GM21619 (cell line): Measurements from ENCODE around the gene RUNX1.
"Not testable (repeated sequence)": the region's sequence is repeated elsewhere in the genome, so short reads cannot be mapped to it uniquely, and the experiment has no call there.

Experiments used
- ATAC-seq: cut with Tn5 transposase; IDR thresholded peaks from one replicate; pipeline ENCODE4 v1.9.1; 2021; ENCODE audit not compliant: unreplicated experiment

The RUNX1 gene

DNA sequence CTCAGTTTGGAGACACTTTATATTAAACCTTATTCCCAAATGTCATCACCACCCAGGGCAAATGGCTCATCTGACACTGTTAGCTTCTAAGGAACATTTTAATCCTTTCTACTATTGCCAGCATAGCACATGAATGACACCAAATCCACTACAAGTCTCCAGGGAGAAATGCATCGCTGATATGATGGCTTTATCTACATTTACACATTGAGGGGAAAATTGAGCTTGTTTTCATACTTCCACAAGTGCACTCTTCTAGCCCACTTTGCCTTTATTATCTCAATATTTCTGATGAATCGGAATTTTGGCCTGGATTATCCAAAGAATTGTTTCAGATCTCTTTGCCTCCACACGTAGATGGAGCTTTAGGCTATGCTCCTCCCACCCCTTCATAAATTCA lies 75.4 kb downstream of the RUNX1 start:
- no peak for ATAC-seq

DNA sequence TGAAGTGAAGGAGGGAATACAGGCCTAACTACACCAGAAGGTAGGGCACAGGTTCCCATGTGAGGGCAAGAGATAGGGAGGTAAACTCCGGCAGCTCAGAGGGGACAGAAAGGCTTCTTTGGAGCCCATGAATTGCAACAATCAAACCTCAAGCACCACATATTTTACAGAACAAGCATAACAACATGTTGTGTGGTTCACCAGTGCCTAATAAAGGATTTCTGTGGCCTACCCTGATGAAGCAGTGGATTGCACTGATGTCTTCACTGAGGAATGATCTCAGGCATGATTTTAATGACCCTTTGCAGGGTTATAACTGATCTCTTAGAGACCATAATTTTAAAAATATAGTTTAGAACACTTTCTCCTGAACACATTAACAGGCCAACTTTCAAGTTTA lies 77.4 kb downstream of the RUNX1 start:
- ATAC-seq, result no peak

DNA sequence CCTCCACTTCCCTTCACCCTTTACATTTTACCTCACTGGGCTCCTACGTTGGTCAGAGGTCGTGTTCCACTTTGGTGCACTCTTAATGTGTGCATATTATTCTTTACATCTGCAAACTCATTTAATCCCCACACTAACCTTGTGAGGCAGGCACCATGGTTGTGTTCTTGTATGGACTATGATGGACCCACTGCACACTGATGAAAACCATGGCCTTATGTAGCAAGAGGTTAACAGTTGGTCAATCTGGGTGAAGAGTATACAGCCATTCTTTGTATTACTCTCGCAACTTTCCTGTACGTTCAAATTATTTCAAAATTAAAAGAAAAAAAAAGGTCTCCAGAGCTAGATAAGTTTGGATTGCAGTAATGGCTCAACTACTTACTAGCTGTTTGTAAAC lies 78.5 kb downstream of the RUNX1 start:
- no peak for ATAC-seq

DNA sequence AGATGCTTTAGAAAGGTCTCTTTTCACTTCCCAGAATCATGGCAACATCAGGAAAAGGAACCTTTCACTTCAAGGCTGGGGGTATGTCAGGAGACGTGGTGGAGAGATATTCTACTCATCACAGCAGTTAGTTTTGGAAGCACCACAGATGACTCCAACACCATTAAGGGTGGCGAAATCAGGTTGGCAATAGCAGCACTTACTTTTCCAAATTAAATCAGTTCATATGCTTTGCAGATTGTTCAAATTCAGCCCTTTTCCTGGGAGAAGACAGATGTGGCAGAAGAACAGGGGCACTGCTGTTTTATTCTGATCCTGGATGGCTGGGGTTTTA lies 79.0 kb downstream of the RUNX1 start:
- ATAC-seq, result no peak

DNA sequence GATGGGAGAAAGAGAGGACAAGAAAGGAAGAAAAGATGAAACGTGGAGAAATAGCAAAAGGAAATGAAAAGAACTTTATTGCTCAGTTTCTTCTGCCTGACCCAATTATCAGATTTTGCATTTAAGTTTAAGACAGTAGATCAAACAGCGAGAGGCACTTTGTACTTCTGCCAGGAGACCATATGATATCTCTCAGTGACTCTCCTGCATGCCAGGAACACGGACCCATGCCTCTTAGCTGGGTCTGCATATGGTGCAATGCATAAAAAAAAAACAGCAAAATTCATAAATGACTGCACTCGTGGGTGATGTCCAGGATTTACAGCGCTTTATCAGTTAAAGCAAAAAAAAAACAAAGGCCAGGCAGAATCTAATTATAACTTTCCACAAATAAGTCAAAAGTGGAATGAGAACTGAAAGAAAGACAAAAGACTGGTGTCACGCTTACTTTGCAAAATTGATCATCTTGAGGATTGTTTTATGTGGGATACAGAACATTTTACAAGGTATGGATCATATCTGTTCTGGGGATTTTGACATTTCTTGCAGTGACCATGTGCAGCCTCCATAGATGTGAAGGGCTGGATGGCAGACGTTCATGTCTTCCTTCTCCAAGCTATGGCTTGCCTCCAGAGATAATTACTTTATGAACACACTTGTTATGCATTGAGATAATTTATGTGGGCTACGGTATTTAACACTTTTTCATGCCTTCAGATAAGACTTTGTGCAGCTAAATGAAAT lies 79.5 kb downstream of the RUNX1 start:
- no peak for ATAC-seq

DNA sequence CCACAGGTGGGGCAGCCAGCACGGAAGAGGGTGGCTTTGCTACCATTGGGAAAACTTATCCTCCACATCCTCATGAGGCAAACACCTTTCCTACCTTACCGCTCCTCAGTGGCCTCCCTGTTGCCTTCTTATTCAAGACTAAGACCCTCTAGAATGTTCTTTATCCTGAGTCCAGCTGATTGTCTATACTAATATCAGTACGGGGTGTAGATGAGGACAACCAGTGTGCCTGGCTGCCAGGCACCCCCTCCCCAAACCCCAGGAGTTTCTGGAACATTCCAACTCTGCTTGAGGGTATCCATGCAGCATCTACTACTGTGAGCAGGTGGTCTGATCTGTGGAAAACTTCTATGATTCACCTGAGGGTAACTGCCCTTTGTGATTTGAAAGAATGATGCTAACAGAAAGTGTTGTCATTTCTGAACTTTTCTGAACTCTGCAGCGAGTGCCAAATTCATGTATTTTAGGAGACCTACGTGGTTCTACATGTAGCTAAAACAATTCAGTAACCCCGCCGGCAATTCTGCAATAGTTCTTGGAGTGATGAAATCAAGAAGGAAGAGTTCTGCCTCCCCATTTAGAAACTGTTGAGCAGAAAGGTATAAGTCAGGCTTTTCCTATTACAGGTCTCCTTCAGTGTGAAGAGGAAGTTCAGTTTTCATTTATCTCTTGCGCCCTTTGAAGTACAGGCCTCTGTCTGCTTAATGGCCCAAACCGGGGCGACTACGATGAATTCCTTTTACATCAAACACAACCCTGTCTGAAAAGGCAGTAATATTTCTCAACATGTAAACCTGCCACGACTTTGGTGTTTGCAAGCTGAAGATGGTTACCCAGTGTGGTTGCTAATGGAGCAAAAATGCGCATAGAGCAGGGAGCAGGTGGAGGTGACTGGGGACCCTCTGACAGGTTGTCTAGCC lies 80.4 kb downstream of the RUNX1 start:
- no peak for ATAC-seq

DNA sequence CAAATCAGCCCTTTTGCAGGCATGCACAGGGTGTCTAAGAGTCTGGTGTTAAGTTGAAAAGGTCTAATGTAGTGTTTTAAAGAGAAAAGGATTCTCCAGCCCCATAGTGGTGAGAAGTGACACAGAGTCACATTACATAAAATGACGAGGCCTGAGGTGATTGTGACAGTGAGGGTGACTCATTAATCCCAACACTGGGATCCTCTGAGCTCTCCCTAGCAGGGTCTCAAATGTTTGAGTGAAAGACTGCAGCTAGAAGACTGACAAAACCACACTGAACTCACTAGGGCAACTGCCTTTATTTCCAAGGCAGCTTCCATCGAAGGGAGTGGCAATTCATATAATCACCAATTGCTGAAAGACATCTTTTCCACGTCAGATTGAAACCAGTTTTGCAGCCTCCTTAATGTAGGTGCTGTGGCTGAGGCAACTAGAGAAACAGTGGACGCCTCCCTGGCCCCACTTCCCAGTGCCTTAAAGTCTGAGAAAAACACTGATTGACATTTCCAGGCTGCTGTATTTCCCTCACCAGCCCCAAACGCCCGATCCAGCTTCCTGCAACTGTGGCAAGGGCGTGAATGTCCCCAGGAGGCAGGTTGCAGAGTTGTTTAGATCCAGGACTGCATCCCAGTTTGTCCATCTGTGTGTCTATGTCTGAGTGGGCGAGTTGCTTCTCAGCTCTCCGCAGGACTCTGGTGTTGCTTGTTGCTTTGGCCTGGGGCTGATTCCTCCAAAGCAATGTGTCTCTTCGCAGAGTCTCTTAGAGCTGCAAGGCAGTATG lies 81.4 kb downstream of the RUNX1 start:
- no peak for ATAC-seq

DNA sequence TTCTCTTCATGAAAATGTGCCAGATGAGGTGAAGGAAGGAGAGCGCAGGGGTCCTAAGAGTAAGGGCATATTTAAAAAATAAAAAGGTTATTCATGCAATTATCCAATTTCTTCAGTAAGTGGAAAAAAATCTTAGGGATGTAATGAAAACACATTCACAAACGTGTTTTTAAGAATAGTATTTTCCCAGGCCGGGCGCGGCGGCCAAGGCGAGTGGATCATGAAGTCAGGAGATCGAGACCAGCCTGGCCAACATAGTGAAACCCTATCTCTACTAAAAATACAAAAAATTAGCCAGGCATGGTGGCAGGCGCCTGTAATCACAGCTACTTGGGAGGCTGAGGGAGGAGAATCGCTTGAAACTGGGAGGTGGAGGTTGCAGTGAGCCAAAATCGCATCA lies 82.2 kb downstream of the RUNX1 start:
- ATAC-seq, result not testable (repeated sequence)

DNA sequence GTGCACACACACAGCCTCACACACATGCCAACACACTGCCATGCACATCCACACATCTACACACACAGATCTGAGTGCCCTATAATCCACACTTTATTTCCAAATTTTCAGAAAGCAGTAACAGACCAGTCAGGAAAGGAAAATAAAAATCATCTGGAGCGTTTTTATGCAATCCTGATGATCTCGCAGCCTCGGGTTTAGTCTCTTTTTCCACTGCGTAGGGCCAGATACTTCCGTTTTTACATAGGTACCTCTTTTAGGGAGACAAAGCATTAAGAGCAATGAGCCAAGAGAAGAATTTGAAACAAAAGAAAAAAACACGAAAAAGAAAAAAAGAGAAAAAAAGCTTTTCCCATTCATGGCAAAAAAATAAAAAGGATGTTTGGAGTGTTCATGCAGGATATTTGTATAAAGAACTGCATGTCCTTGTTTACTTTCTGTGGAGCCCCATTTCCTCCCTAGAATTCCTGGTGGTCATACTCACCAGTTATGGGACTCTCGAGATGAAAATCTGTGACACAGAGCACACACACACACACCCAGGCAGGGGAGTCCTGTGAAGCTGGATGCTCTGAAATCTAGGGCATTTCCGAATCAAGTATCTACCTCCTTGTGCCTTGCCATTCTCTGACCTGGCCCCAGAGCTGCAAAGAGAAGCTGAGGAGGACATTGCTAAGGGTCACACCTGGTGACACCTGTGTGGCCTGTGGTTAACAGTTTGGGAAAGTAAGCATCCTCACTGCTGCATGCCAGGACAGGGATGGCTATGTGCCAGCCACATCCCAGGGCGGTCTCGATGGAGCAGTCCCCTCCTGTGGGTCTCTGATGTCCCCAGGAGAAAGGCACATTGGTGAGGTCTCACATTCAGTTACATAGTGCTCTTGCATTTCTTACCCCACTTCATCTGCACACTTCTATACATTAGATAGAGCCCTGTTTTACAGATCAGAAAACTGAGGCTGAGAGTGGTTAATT lies 83.6 kb downstream of the RUNX1 start:
- no peak for ATAC-seq

DNA sequence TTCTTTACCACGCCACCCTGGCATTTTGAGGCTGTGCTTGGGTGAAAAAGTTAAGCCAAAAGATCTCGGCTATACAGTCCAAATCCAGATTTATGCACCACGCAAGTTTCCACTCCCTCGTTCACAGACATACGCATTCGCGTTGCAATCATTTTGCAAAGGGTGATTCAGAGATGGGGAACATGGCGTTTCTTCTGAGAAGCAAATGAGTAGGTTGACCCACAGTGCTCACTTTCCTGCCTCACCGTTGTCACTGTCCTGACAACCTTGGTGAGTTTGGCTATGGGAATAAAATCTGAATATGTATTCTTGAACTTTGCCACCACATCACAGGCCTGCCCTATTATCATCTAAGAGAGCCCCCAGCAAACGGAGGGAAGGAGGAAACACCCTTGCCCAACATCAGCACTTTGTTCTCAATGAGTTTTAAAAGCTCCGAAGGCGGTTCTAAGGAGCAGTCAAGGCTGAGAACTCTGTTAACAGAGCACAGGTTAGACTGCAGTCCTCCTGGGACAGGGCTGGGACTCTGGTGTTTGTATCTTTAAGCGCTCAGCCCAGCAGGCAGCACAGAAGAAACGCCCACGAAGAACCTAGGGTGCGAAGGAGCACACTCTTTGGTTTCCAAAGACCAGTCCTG lies 86.4 kb downstream of the RUNX1 start:
- ATAC-seq, result no peak

DNA sequence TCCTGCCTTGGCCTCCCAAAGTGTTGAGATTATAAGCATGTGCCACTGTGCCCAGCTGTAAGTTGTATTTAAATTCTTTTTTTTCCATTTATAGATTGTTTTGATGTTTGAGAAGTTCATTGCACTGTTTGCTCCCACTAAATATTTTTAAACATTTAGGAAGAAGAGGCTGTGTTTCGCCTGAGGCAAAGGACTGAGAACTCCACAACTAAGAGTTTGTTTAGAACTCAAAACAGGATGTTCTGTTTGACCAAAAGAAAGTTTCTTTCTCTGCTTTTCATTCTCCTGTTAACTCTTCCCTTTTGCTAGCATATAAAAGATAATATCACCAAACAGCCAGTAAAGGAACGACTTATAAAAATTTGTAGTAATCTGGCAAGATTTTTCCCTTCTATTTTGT lies 87.0 kb downstream of the RUNX1 start:
- ATAC-seq, result no peak

DNA sequence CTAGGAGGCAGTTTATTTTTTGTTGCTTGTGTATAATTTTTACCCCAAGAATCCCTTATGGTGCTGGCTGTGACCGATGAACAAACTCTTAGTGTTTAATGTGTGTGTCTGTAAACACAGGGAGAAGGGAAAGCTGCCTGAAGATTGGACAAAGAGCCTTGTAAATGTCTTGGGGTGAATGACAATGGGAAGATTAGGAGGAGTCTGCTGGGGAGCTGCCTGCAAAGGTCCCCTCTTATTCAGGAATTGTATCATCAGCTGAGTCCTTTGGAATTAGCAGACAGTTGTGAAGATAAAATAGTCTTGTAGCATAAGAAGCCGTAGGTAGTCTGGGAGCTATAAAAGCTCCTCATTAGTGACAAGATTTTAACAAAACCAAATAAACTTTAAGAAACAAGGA lies 88.4 kb downstream of the RUNX1 start:
- ATAC-seq, result no peak

DNA sequence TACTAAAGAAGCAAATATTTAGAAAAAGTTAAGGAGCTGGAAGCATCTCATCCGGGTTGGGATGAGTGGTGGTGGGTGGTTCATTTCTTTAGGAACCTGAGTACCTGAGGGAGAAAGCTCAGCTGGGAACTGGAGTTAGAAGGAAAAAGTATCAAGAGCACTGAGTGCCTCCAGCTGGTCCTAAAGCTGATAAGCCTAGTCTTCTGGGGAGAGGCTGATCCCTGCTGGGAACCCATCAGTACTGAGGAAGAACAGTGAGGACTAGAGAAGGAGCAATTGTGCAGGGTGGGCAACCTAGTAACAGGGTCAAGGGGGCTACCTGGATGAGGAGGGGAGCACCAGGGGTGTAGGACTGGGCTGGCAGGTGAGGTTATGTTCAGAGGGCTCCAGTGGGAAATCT lies 89.5 kb downstream of the RUNX1 start:
- ATAC-seq, result no peak

DNA sequence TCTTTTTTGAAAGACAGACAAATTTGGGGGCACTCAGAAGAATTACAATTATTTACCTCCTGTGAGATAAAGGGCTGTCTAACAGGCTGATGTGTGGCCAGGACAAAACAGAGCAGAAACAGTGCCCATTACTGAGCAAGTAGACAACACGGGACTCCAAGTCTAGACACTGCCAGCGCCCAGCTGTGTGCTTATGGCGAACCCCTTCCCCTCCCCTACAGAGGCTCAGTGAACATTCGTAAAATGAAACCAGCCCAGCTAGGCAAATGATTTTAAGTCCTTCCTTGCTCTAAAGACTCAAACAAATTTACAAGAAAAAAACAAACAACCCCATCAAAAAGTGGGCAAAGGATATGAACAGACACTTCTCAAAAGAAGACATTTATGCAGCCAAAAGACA lies 91.1 kb downstream of the RUNX1 start:
- no peak for ATAC-seq

DNA sequence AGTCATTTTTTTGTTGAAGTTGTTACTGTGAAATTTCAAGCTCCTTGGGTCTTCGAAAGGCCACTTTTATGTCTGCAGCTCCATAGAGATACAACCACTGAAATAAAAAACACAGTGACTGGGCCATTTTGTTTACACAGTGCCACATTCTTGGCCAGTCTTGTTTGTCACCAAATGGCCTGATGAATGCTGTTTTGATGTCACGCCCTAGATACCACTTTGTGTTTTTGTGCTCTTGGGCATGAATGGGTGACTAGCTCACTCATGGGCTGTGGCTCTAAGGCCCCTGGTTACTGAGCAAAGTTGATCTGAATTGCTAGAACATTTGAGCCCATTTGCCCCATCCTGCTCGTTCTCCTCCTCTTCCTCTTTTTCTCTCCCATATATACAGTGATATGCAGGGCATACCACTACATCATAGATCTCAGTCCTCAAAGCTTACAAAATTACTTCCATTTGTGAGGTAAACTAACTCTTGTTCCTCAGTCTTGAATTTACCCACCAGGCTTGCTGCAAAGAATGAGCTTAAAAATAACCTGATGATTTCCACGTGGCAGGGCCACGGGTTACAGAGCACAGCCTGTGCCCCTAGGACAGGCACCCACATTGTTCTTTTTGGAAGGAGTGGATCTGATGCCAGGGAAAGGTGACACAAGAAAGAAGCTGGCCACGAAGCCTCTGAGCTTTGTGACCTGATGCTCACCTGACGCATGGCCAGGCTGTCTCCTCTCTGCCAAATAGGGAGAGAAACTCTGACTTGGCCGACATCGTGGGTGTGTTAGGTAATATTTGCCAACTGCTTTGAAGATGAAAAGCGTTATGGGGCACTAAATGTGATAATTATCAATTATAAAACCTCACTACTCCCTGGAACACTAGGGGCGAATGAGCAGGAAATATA lies 92.4 kb downstream of the RUNX1 start:
- ATAC-seq, result no peak

DNA sequence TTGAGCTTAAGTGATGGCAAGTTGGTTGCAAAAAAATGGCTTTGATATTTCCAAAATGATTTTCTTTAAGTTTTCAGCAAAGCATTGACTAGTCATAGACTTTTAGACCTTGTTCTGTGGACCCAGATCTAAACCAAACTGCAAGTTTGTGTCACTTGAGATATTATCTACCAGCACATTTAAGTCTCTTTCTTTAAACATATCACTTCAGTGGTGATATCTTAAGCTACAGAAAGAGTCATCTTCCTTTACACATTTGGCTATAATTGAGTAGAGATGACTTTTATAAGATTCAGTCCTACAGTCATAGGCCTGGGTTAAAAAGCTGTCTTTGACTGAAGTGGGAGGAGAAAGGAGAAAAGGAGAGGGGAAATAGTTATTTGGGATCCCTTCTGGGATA lies 95.2 kb downstream of the RUNX1 start:
- no peak for ATAC-seq

DNA sequence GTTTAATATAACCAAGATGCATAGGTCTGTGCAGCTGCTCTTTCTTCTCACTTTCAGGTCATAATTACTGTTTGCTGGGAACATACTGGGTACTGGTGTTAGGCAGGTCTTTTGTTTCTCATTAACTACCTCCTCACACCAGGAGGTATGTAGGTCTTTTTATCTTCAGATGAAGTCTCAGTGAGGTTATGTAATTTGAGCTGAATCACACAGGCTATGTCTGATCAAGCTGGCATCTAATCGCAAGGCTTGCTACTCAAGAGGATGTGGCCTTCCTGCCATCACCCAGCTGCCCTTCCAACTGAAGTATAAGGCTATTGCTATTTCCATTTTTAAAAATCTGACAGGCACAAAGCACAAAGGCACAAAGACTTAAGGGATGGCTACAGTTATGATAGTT lies 96.4 kb downstream of the RUNX1 start:
- ATAC-seq, result no peak

DNA sequence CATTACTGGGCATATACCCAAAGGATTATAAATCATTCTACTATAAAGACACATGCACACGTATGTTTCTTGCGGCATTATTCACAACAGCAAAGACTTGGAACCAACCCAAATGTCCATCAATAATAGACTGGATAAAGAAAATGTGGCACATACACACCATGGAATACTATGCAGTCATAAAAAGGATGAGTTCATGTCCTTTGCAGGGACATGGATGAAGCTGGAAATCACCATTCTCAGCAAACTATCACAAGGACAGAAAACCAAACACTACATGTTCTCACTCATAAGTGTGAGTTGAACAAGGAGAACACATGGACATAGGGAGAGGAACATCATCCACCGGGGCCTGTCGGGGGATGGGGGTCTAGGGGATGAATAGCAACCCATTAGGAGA lies 97.2 kb downstream of the RUNX1 start:
- not testable (repeated sequence) for ATAC-seq

DNA sequence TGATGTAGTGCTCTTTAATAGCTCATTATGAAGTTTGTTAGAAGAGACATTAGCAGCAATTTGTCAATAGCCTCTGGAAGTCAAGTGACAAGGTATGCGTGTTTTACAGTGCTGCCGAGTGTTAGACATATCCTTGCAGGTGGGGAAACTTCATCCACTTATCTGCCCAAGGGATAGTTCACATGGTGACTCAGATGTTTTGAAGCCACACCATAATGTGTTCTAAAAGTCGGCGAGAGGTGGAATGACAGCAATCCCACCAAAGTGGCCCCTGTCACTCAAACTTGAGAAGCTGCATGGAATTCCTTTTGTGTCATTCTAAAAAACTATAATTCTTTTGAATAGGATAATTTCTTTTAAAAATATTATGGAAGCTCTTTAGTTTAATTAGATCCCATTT lies 98.1 kb downstream of the RUNX1 start:
- no peak for ATAC-seq
